HG02885 (cell line): ENCODE measurements around the gene PSMB11.

Experiments
- ATAC-seq: cut with Tn5 transposase; IDR thresholded peaks from one replicate; pipeline ENCODE4 v1.9.1; 2021; ENCODE audit warnings: mild to moderate bottlenecking; ENCODE audit not compliant: unreplicated experiment, poor library complexity

PSMB11 gene

GRCh38 chr14:23074906-23075305, 32.9 kb downstream of the PSMB11 start:
- no peak for ATAC-seq

- no peak for ATAC-seq
These were observed 34.9 kb downstream of the PSMB11 start for GRCh38 chr14:23076785-23077408.

- no peak for ATAC-seq
These were observed 36.0 kb downstream of the PSMB11 start for GRCh38 chr14:23077962-23078361.

- no peak for ATAC-seq
These were observed 36.7 kb downstream of the PSMB11 start for GRCh38 chr14:23078692-23079116.

GRCh38 chr14:23079716-23080115, 37.7 kb downstream of the PSMB11 start:
- ATAC-seq = no peak

- ATAC-seq = no peak
These were observed 38.5 kb downstream of the PSMB11 start for GRCh38 chr14:23080474-23080873.

- ATAC-seq = no peak
These were observed 43.4 kb downstream of the PSMB11 start for GRCh38 chr14:23085458-23085857.

- ATAC-seq = no peak
These were observed 44.6 kb downstream of the PSMB11 start for GRCh38 chr14:23086565-23086964.

GRCh38 chr14:23089498-23090253, 47.7 kb downstream of the PSMB11 start:
- no peak for ATAC-seq

- no peak for ATAC-seq
These were observed 48.2 kb downstream of the PSMB11 start for GRCh38 chr14:23090254-23090636.

- ATAC-seq = no peak
These were observed 49.5 kb downstream of the PSMB11 start for GRCh38 chr14:23091294-23092225.

GRCh38 chr14:23093104-23093503, 51.1 kb downstream of the PSMB11 start:
- no peak for ATAC-seq

- ATAC-seq = no peak
These were observed 51.5 kb downstream of the PSMB11 start for GRCh38 chr14:23093526-23093925.
